ENCODE data around the gene GTF2F2. TPM values are rescaled to one million over a fixed set of nuclear protein-coding genes. Genes with fewer than 3 reads are reported as not detected.
"Not testable (repeated sequence)": the region's sequence is repeated elsewhere in the genome, so short reads cannot be mapped to it uniquely, and the experiment has no call there.

Gene GTF2F2
- total and polyA plus RNA-seq, 2 donors (not counting 1 experiment from before 2014, with no cell fraction given), result 5.9 to 19.6 TPM

GRCh38 chr13:45297456-45298205 is 177.3 kb downstream of the GTF2F2 start:
- ChIA-PET CTCF (interaction anchor here (1.7 to 1.8 kb wide), 2 partner anchors 11 to 251 kb away, joined by 4 to 6 read pairs; no protein-coding TSS in a partner anchor), POLR2A (no interaction called here)
- Histone ChIP-seq H4K20me1 (ENCODE audit: control insufficient read depth, insufficient read depth, low read length, poor library complexity, severe bottlenecking) (no peaks in the 10 kb centered on the region), H3K36me3 (replicated peaks in 1 of 2; ENCODE audit: control extremely low read depth in 1 of 2, control insufficient read depth in 1 of 2, extremely low read depth in 1 of 2, insufficient read depth in 2 of 2, low read length in 1 of 2) (no peaks in the 10 kb centered on the region), H3K4me3 (ENCODE audit: control extremely low read depth in 1 of 5, extremely low read depth in 1 of 5, insufficient read depth in 1 of 5, low read depth in 2 of 5, low read length in 4 of 5) (no peak overlapping the region), H3K4me2 (replicated peaks; ENCODE audit: low read depth, low read length, poor library complexity, severe bottlenecking) (no peak overlapping the region), H3K79me2 (ENCODE audit: control insufficient read depth, insufficient read depth, low read length) (no peaks in the 10 kb centered on the region), H3K9ac (ENCODE audit: low read length) (no peak overlapping the region), H3K9me3 (ENCODE audit: control extremely low read depth in 1 of 3, control insufficient read depth in 2 of 3, insufficient read depth in 1 of 3, low read length in 2 of 3) (peaks cover 0 to 4% (median 0%) of the 10 kb centered on the region in 3 donors), H3K27me3 (replicated peaks in 1 of 4; ENCODE audit: control extremely low read depth in 1 of 4, control insufficient read depth in 3 of 4, insufficient read depth in 4 of 4, low read length in 3 of 4) (no peaks in the 10 kb centered on the region), H3K27ac (ENCODE audit: low read length in 2 of 2) (no peak overlapping the region), H3K4me1 (ENCODE audit: control insufficient read depth in 2 of 2, insufficient read depth in 2 of 2, low read length in 2 of 2) (peaks cover 0 to 7% of the 10 kb centered on the region in 2 donors), H2AFZ (ENCODE audit: insufficient read depth, low read depth, low read length, poor library complexity, severe bottlenecking) (no peak overlapping the region)
- intact Hi-C loops (cut with micrococcal nuclease), result no loop called here
- 89% methylated on average over 3 of the region's 7 CpGs for WGBS (ENCODE audit: insufficient coverage)
- H3K4me3 Mint-ChIP-seq, result no peak overlapping the region
- DNase-seq (no peak), ATAC-seq (ENCODE audit: low read depth) (no peak)
- no peak for TF ChIP-seq EZH2 (IDR thresholded peaks at IDR 0.05; ENCODE audit: borderline replicate concordance, insufficient read depth, low read depth, low read length, poor library complexity, severe bottlenecking)
- no peak for TF ChIP-seq CTCF (IDR thresholded peaks at IDR 0.05)
- peaks cover 9% of the 10 kb centered on the region for H3K4me1 Mint-ChIP-seq
- no peaks in the 10 kb centered on the region for H3K27me3 Mint-ChIP-seq
- H3K9me3 Mint-ChIP-seq (ENCODE audit: insufficient read depth), result no peaks in the 10 kb centered on the region
- peak overlapping the region; percentile 10 for H3K27ac Mint-ChIP-seq

- no peak overlapping the region for H3K27ac ChIP-seq (ENCODE audit: low read length in 2 of 2)
- no peak for ATAC-seq (ENCODE audit: low read depth)
- no peak overlapping the region for H3K4me2 ChIP-seq (replicated peaks; ENCODE audit: low read depth, low read length, poor library complexity, severe bottlenecking)
- H3K9ac ChIP-seq (ENCODE audit: low read length), result no peak overlapping the region
- Mint-ChIP-seq H3K9me3 (ENCODE audit: insufficient read depth) (no peaks in the 10 kb centered on the region), H3K4me3 (no peak overlapping the region), H3K4me1 (peaks cover 9% of the 10 kb centered on the region), H3K27ac (no peak overlapping the region), H3K27me3 (no peaks in the 10 kb centered on the region)
- H3K4me3 ChIP-seq (ENCODE audit: control extremely low read depth in 1 of 5, extremely low read depth in 1 of 5, insufficient read depth in 1 of 5, low read depth in 2 of 5, low read length in 4 of 5), result no peak overlapping the region
- ChIA-PET POLR2A (no interaction called here), CTCF (interaction anchor here (0.9 to 1.8 kb wide), 3 partner anchors 11 to 251 kb away, joined by 3 to 6 read pairs (median 4); no protein-coding TSS in a partner anchor)
- no peak for TF ChIP-seq EZH2 (IDR thresholded peaks at IDR 0.05; ENCODE audit: borderline replicate concordance, insufficient read depth, low read depth, low read length, poor library complexity, severe bottlenecking)
- TF ChIP-seq CTCF (IDR thresholded peaks at IDR 0.05), result no peak
- intact Hi-C loops (cut with micrococcal nuclease), result no loop called here
- H3K9me3 ChIP-seq (ENCODE audit: control extremely low read depth in 1 of 3, control insufficient read depth in 2 of 3, insufficient read depth in 1 of 3, low read length in 2 of 3), result peaks cover 0 to 4% (median 0%) of the 10 kb centered on the region in 3 donors
- H2AFZ ChIP-seq (ENCODE audit: insufficient read depth, low read depth, low read length, poor library complexity, severe bottlenecking), result no peak overlapping the region
- no peaks in the 10 kb centered on the region for H3K27me3 ChIP-seq (replicated peaks in 1 of 4; ENCODE audit: control extremely low read depth in 1 of 4, control insufficient read depth in 3 of 4, insufficient read depth in 4 of 4, low read length in 3 of 4)
- DNase-seq, result no peak
- no peaks in the 10 kb centered on the region for H3K36me3 ChIP-seq (replicated peaks in 1 of 2; ENCODE audit: control extremely low read depth in 1 of 2, control insufficient read depth in 1 of 2, extremely low read depth in 1 of 2, insufficient read depth in 2 of 2, low read length in 1 of 2)
- 90% methylated on average over 2 of the region's 2 CpGs for WGBS (ENCODE audit: insufficient coverage)
- peaks cover 0 to 7% of the 10 kb centered on the region in 2 donors for H3K4me1 ChIP-seq (ENCODE audit: control insufficient read depth in 2 of 2, insufficient read depth in 2 of 2, low read length in 2 of 2)
- H3K79me2 ChIP-seq (ENCODE audit: control insufficient read depth, insufficient read depth, low read length), result no peaks in the 10 kb centered on the region
- H4K20me1 ChIP-seq (ENCODE audit: control insufficient read depth, insufficient read depth, low read length, poor library complexity, severe bottlenecking), result no peaks in the 10 kb centered on the region
Observed at GRCh38 chr13:45298206-45298505, 177.8 kb downstream of the GTF2F2 start.

DNA sequence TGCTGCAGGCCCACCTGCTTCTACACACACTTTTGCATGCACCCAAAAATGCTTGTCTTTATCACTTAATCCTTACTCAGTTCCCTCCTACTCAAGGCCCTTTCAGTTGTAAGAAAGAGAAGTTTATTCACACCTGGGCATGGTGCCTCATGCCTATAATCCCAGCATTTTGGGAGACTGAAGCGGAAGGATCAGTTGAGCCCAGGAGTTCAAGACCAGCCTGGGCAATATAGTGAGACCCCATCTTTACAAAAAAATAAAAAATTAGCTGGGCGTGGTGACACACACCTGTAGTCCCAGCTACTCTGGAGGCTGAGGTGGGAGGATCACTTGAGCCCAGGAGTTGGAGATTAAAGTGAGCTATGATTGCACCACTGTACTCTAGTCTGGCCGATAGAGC is 178.2 kb downstream of the GTF2F2 start:
- H3K4me3 ChIP-seq (ENCODE audit: control extremely low read depth in 1 of 5, extremely low read depth in 1 of 5, insufficient read depth in 1 of 5, low read depth in 2 of 5, low read length in 4 of 5); H3K4me1 Mint-ChIP-seq; DNase-seq; H3K4me3 Mint-ChIP-seq; H3K4me2 ChIP-seq (replicated peaks; ENCODE audit: low read depth, low read length, poor library complexity, severe bottlenecking); ATAC-seq (ENCODE audit: low read depth); intact Hi-C loops (cut with micrococcal nuclease); H3K27ac Mint-ChIP-seq; H3K27ac ChIP-seq (ENCODE audit: low read length in 2 of 2); H3K79me2 ChIP-seq (ENCODE audit: control insufficient read depth, insufficient read depth, low read length); H4K20me1 ChIP-seq (ENCODE audit: control insufficient read depth, insufficient read depth, low read length, poor library complexity, severe bottlenecking); H3K36me3 ChIP-seq (replicated peaks in 1 of 2; ENCODE audit: control extremely low read depth in 1 of 2, control insufficient read depth in 1 of 2, extremely low read depth in 1 of 2, insufficient read depth in 2 of 2, low read length in 1 of 2); H2AFZ ChIP-seq (ENCODE audit: insufficient read depth, low read depth, low read length, poor library complexity, severe bottlenecking); H3K27me3 Mint-ChIP-seq; H3K9me3 ChIP-seq (ENCODE audit: control extremely low read depth in 1 of 3, control insufficient read depth in 2 of 3, insufficient read depth in 1 of 3, low read length in 2 of 3); H3K4me1 ChIP-seq (ENCODE audit: control insufficient read depth in 2 of 2, insufficient read depth in 2 of 2, low read length in 2 of 2); H3K27me3 ChIP-seq (replicated peaks in 1 of 4; ENCODE audit: control extremely low read depth in 1 of 4, control insufficient read depth in 3 of 4, insufficient read depth in 4 of 4, low read length in 3 of 4); H3K9ac ChIP-seq (ENCODE audit: low read length); POLR2A ChIA-PET; H3K9me3 Mint-ChIP-seq (ENCODE audit: insufficient read depth): not testable (repeated sequence)
- 100% methylated on average over 1 of the region's 3 CpGs for WGBS (ENCODE audit: insufficient coverage)
- CTCF ChIA-PET, result interaction anchor here (0.9 to 1.8 kb wide), 3 partner anchors 10 to 252 kb away, joined by 3 to 6 read pairs (median 4); no protein-coding TSS in a partner anchor
